ENCODE measurements around the gene WDR26.

Gene WDR26

GRCh38 chr1:224378855-224379631 lies 55.6 kb downstream of the WDR26 start:
- no peak for TF ChIP-seq SIN3A (IDR thresholded peaks at IDR 0.05; ENCODE audit: borderline replicate concordance, insufficient read depth, low read length)
- no peak for TF ChIP-seq TAF1 (IDR thresholded peaks at IDR 0.05; ENCODE audit: borderline replicate concordance, insufficient read depth, low read length)
- no peak for TF ChIP-seq POLR2AphosphoS5 (IDR thresholded peaks at IDR 0.05; ENCODE audit: low read depth, low read length)
- TF ChIP-seq REST (IDR thresholded peaks at IDR 0.05; ENCODE audit: insufficient read depth in 1 of 2, low read depth in 2 of 2, low read length in 2 of 2): no peak
- TF ChIP-seq FOXP2 (optimal IDR thresholded peaks at IDR 0.05; ENCODE audit: borderline replicate concordance, extremely low read depth, extremely low read length, insufficient read depth): no peak

GRCh38 chr1:224377676-224378006 lies 57.0 kb downstream of the WDR26 start:
- TF ChIP-seq FOXP2 (optimal IDR thresholded peaks at IDR 0.05; ENCODE audit: borderline replicate concordance, extremely low read depth, extremely low read length, insufficient read depth): no peak
- no peak for TF ChIP-seq POLR2AphosphoS5 (IDR thresholded peaks at IDR 0.05; ENCODE audit: low read depth, low read length)
- no peak for TF ChIP-seq SIN3A (IDR thresholded peaks at IDR 0.05; ENCODE audit: borderline replicate concordance, insufficient read depth, low read length)

- TF ChIP-seq SIN3A (IDR thresholded peaks at IDR 0.05; ENCODE audit: borderline replicate concordance, insufficient read depth, low read length) (no peak), REST (IDR thresholded peaks at IDR 0.05; ENCODE audit: insufficient read depth in 1 of 2, low read depth in 2 of 2, low read length in 2 of 2) (no peak), TAF1 (IDR thresholded peaks at IDR 0.05; ENCODE audit: borderline replicate concordance, insufficient read depth, low read length) (no peak), POLR2AphosphoS5 (IDR thresholded peaks at IDR 0.05; ENCODE audit: low read depth, low read length) (no peak), FOXP2 (optimal IDR thresholded peaks at IDR 0.05; ENCODE audit: borderline replicate concordance, extremely low read depth, extremely low read length, insufficient read depth) (no peak)
Observed at GRCh38 chr1:224375059-224375458, 59.5 kb downstream of the WDR26 start.

- TF ChIP-seq REST (IDR thresholded peaks at IDR 0.05; ENCODE audit: insufficient read depth in 1 of 2, low read depth in 2 of 2, low read length in 2 of 2): no peak
- no peak for TF ChIP-seq SIN3A (IDR thresholded peaks at IDR 0.05; ENCODE audit: borderline replicate concordance, insufficient read depth, low read length)
- TF ChIP-seq POLR2AphosphoS5 (IDR thresholded peaks at IDR 0.05; ENCODE audit: low read depth, low read length): no peak
- no peak for TF ChIP-seq TAF1 (IDR thresholded peaks at IDR 0.05; ENCODE audit: borderline replicate concordance, insufficient read depth, low read length)
- no peak for TF ChIP-seq FOXP2 (optimal IDR thresholded peaks at IDR 0.05; ENCODE audit: borderline replicate concordance, extremely low read depth, extremely low read length, insufficient read depth)
Observed at GRCh38 chr1:224373008-224373590, 61.5 kb downstream of the WDR26 start.

GRCh38 chr1:224368409-224368808 lies 66.2 kb downstream of the WDR26 start:
- no peak for TF ChIP-seq TAF1 (IDR thresholded peaks at IDR 0.05; ENCODE audit: borderline replicate concordance, insufficient read depth, low read length)
- no peak for TF ChIP-seq REST (IDR thresholded peaks at IDR 0.05; ENCODE audit: insufficient read depth in 1 of 2, low read depth in 2 of 2, low read length in 2 of 2)
- no peak for TF ChIP-seq POLR2AphosphoS5 (IDR thresholded peaks at IDR 0.05; ENCODE audit: low read depth, low read length)
- no peak for TF ChIP-seq FOXP2 (optimal IDR thresholded peaks at IDR 0.05; ENCODE audit: borderline replicate concordance, extremely low read depth, extremely low read length, insufficient read depth)
- TF ChIP-seq SIN3A (IDR thresholded peaks at IDR 0.05; ENCODE audit: borderline replicate concordance, insufficient read depth, low read length): no peak

Data from PFSK-1 (cell line).